NCI-H446 (cell line): Measurements from ENCODE around the gene HOXA2.

Experiments used
- DNase-seq, 2 experiments: peaks; one replicate each; lab custom pipeline; 2025; lab: John Stamatoyannopoulos, UW

Gene HOXA2

GRCh38 chr7:27111751-27112277, 9.3 kb upstream of the HOXA2 start:
- no peak for DNase-seq

GRCh38 chr7:27111042-27111750, 8.7 kb upstream of the HOXA2 start:
- no peak for DNase-seq

GRCh38 chr7:27110186-27111031, 7.9 kb upstream of the HOXA2 start:
- no peak for DNase-seq

GRCh38 chr7:27109466-27110185, 7.1 kb upstream of the HOXA2 start:
- DNase-seq, result no peak

GRCh38 chr7:27108390-27109127, 6.1 kb upstream of the HOXA2 start:
- no peak for DNase-seq

GRCh38 chr7:27107391-27108381, 5.2 kb upstream of the HOXA2 start:
- no peak for DNase-seq

- DNase-seq, result no peak
Observed at GRCh38 chr7:27106901-27107240, 4.4 kb upstream of the HOXA2 start.

GRCh38 chr7:27106181-27106900, 3.9 kb upstream of the HOXA2 start:
- DNase-seq, result no peak

GRCh38 chr7:27105301-27106031, 3.0 kb upstream of the HOXA2 start:
- DNase-seq, result no peak

- DNase-seq, result no peak
Observed at GRCh38 chr7:27104341-27105058, 2.0 kb upstream of the HOXA2 start.

- DNase-seq, result no peak
Observed at GRCh38 chr7:27103489-27104226, 1.2 kb upstream of the HOXA2 start.

GRCh38 chr7:27101957-27102580, 414 bp downstream of the HOXA2 start:
- DNase-seq, result no peak

GRCh38 chr7:27101171-27101956, 1.1 kb downstream of the HOXA2 start:
- DNase-seq, result no peak

- DNase-seq, result no peak
Observed at GRCh38 chr7:27100694-27101170, 1.8 kb downstream of the HOXA2 start.

- DNase-seq, result no peak
Observed at GRCh38 chr7:27099453-27100370, 2.8 kb downstream of the HOXA2 start.
